HCT116 (cell line): ENCODE results near the gene BLNK. TPM values are rescaled to one million over a fixed set of nuclear protein-coding genes. Genes with fewer than 3 reads are reported as not detected.

Experiments
- ATAC-seq: fragments of 200-7000 bp; cut with Tn5 transposase; 2 replicates; pipeline ENCODE4 v1.9.1; 2020; ENCODE audit warnings: mild to moderate bottlenecking, moderate library complexity
- BruUV-seq: library from RNA; stranded (reverse); fragments of 400-500 nt; replicated peaks from 2 replicates; lab custom pipeline; 2021; lab: Mats Ljungman, UMichigan
- CTCF ChIA-PET: fragments of 300-600 bp; sonication (Branson Sonifier 250); formaldehyde crosslinking; loops from one replicate; lab custom pipeline; 2021; ENCODE audit warnings: antibody characterized with exemption; lab: Charles Lee
- POLR2A ChIA-PET: fragments of 300-600, 350-600 bp; sonication (Branson Sonifier 250); formaldehyde crosslinking; loops from one replicate; lab custom pipeline; 2021; ENCODE audit warnings: antibody characterized with exemption; lab: Charles Lee
- RAD21 ChIA-PET, 2 experiments: fragments of 300-600 bp; sonication (Branson Sonifier 250); formaldehyde crosslinking; loops; one replicate each; lab custom pipeline; 2023; ENCODE audit warnings: low total read pairs in 2 of 2; ENCODE audit not compliant: uncharacterized antibody in 2 of 2, unreplicated experiment in 2 of 2, low non-redundant PET in 1 of 2; lab: Charles Lee
- DNase-seq: peaks from one replicate; pipeline ENCODE4 v3.0.0-alpha.2; 2010; ENCODE audit warnings: low read depth, low spot score
- H2AFZ ChIP-seq: fragments of 200-600 bp; shearing (Covaris generic), sonication (generic); 2 replicates; pipeline ENCODE4 v1.6.1; 2017; ENCODE audit warnings: low read depth, mixed run types, mixed read lengths, antibody characterized with exemption, low read length; ENCODE audit not compliant: poor library complexity, severe bottlenecking
- H3K27ac ChIP-seq: 2 replicates; pipeline ENCODE4 v1.5.1; 2012; ENCODE audit warnings: low read depth, low read length
- H3K27me3 ChIP-seq: fragments of 200-600 bp; sonication (generic); 2 replicates; pipeline ENCODE4 v1.6.1; 2016; ENCODE audit warnings: mixed run types, low read length, mixed read lengths; ENCODE audit not compliant: insufficient read depth
- H3K36me3 ChIP-seq, 2 experiments: fragments of 200-500 bp in 1 of 2; fragments of 200-600 bp in 1 of 2; sonication (Bioruptor generic) in 1 of 2; sonication (generic) in 1 of 2; 2 replicates each; pipeline versions ENCODE4 v1.5.1 to v1.6.1; 2014 to 2016; ENCODE audit warnings: low read length in 2 of 2, inconsistent platforms in 1 of 2, mixed read lengths in 1 of 2, mixed run types in 1 of 2; ENCODE audit not compliant: insufficient read depth in 2 of 2, control insufficient read depth in 1 of 2
- H3K4me1 ChIP-seq, 2 experiments: fragments of 200-600 bp in 1 of 2; sonication (generic) in 1 of 2; 2 replicates each; pipeline versions ENCODE4 v1.5.1 to v1.6.1; 2012 to 2017; ENCODE audit warnings: low read length in 2 of 2, inconsistent platforms in 1 of 2, mild to moderate bottlenecking in 1 of 2, mixed read lengths in 1 of 2, mixed run types in 1 of 2, moderate library complexity in 1 of 2; ENCODE audit not compliant: insufficient read depth in 2 of 2, control insufficient read depth in 1 of 2
- H3K4me2 ChIP-seq: fragments of 200-600 bp; sonication (generic); 2 replicates; pipeline ENCODE4 v1.6.1; 2017; ENCODE audit warnings: mixed run types, low read length, mixed read lengths
- H3K4me3 ChIP-seq, 2 experiments: fragments of 200-600 bp in 1 of 2; sonication (generic) in 1 of 2; replicated peaks in 1 of 2; 2 replicates each; pipeline ENCODE4 v1.5.1; 2011 to 2016; ENCODE audit warnings: low read length in 2 of 2, control low read depth in 1 of 2, low read depth in 1 of 2, mild to moderate bottlenecking in 1 of 2, mixed read lengths in 1 of 2, mixed run types in 1 of 2
- H3K79me2 ChIP-seq: fragments of 200-600 bp; sonication (generic); 2 replicates; pipeline ENCODE4 v1.6.1; 2017; ENCODE audit warnings: mild to moderate bottlenecking, mixed run types, low read length, moderate library complexity, mixed read lengths; ENCODE audit not compliant: insufficient read depth
- H3K9ac ChIP-seq: fragments of 200-600 bp; sonication (generic); 2 replicates; pipeline ENCODE4 v1.6.1; 2016; ENCODE audit warnings: low read length, mixed read lengths
- H3K9me2 ChIP-seq: fragments of 200-600 bp; sonication (generic), shearing (Covaris generic); 2 replicates; pipeline ENCODE4 v1.6.1; 2017; ENCODE audit warnings: mixed run types, mild to moderate bottlenecking, moderate library complexity; ENCODE audit not compliant: insufficient read depth
- H3K9me3 ChIP-seq, 2 experiments: fragments of 200-500 bp in 1 of 2; fragments of 200-600 bp in 1 of 2; sonication (Bioruptor generic) in 1 of 2; sonication (generic) in 1 of 2; 2 replicates each; pipeline ENCODE4 v1.6.1; 2014 to 2017; ENCODE audit warnings: low read length in 2 of 2, mixed read lengths in 2 of 2, inconsistent platforms in 1 of 2, low read depth in 1 of 2, mild to moderate bottlenecking in 1 of 2, mixed run types in 1 of 2, moderate library complexity in 1 of 2; ENCODE audit not compliant: control insufficient read depth in 1 of 2, insufficient read depth in 1 of 2
- H4K20me1 ChIP-seq: fragments of 200-600 bp; sonication (generic), shearing (Covaris generic); 2 replicates; pipeline ENCODE4 v1.6.1; 2017; ENCODE audit warnings: mixed run types, mild to moderate bottlenecking, moderate library complexity; ENCODE audit not compliant: insufficient read depth
- ATF3 ChIP-seq: IDR thresholded peaks from 2 replicates; pipeline ENCODE4 v1.6.1; 2012
- CEBPB ChIP-seq: IDR thresholded peaks from 2 replicates; pipeline ENCODE4 v1.6.1; 2012; ENCODE audit warnings: low read depth
- CTCF ChIP-seq, 3 experiments: fragments of 200-600 bp in 1 of 3; sonication (generic) in 1 of 3; IDR thresholded peaks in 2 of 3; conservative IDR thresholded peaks in 1 of 3; 2 replicates each; pipeline ENCODE4 v1.5.1; 2012 to 2017; ENCODE audit warnings: low read depth in 2 of 3, low read length in 2 of 3, antibody characterized with exemption in 1 of 3, borderline replicate concordance in 1 of 3, control low read depth in 1 of 3, mild to moderate bottlenecking in 1 of 3, mixed read lengths in 1 of 3, mixed run types in 1 of 3, moderate library complexity in 1 of 3; ENCODE audit not compliant: insufficient read depth in 1 of 3
- ELF1 ChIP-seq: IDR thresholded peaks from 2 replicates; pipeline ENCODE4 v1.6.1; 2012; ENCODE audit warnings: low read depth, borderline replicate concordance
- EZH2phosphoT487 ChIP-seq: fragments of 200-600 bp; IDR thresholded peaks from 2 replicates; pipeline ENCODE4 v1.6.1; 2018; ENCODE audit warnings: antibody characterized with exemption, borderline replicate concordance
- JUND ChIP-seq: IDR thresholded peaks from 2 replicates; pipeline ENCODE4 v1.6.1; 2012
- RAD21 ChIP-seq: IDR thresholded peaks from 2 replicates; pipeline ENCODE4 v1.6.1; 2012; ENCODE audit warnings: low read depth, mild to moderate bottlenecking
- SP1 ChIP-seq: IDR thresholded peaks from 2 replicates; pipeline ENCODE4 v1.6.1; 2012; ENCODE audit warnings: low read depth
- TCF7L2 ChIP-seq: IDR thresholded peaks from 2 replicates; pipeline ENCODE4 v1.7.0; 2011; ENCODE audit warnings: borderline replicate concordance, inconsistent platforms; ENCODE audit not compliant: insufficient read depth, insufficient read length; ENCODE audit errors: extremely low read depth
- YY1 ChIP-seq: IDR thresholded peaks from 2 replicates; pipeline ENCODE4 v1.6.1; 2011; ENCODE audit warnings: low read length, low read depth, moderate library complexity, mild to moderate bottlenecking; ENCODE audit not compliant: insufficient replicate concordance; ENCODE audit errors: extremely low read depth
- ZBTB33 ChIP-seq: IDR thresholded peaks from 2 replicates; pipeline ENCODE4 v1.6.1; 2011; ENCODE audit warnings: mild to moderate bottlenecking, low read length, moderate library complexity; ENCODE audit not compliant: insufficient replicate concordance; ENCODE audit errors: extremely low read depth
- intact Hi-C: fragments of 100-400 bp; cut with micrococcal nuclease; formaldehyde crosslinking; loops from 2 replicates; pipeline ENCODE4 v1.10.0; 2022
- total RNA-seq: library from RNA; stranded (reverse); gene quantifications from one replicate; pipeline ENCODE4 v1.2.1, GENCODE V29; 2021; ENCODE audit not compliant: unreplicated experiment

BLNK gene
- total RNA-seq, 1 experiment from 2014 or later: 0.59 TPM

GRCh38 chr10:96289218-96289910 lies 18.0 kb upstream of the BLNK start:
- CTCF ChIA-PET: no interaction called here
- no peaks in the 10 kb centered on the region for H4K20me1 ChIP-seq
- intact Hi-C loops: no loop called here
- no peaks in the 10 kb centered on the region for H3K9me2 ChIP-seq
- BruUV-seq: no TSS peak
- no peaks in the 10 kb centered on the region for H3K36me3 ChIP-seq
- no peaks in the 10 kb centered on the region for H3K79me2 ChIP-seq
- no peak overlapping the region for H3K9ac ChIP-seq
- POLR2A ChIA-PET: no interaction called here
- RAD21 ChIA-PET: no interaction called here
- no peak for DNase-seq
- peaks cover under 1% of the 10 kb centered on the region; the same call in 1 of the 2 replicates for H3K27me3 ChIP-seq
- TF ChIP-seq SP1: no peak
- no peak for TF ChIP-seq JUND
- TF ChIP-seq ATF3: no peak
- TF ChIP-seq YY1: no peak
- no peak for TF ChIP-seq RAD21
- TF ChIP-seq TCF7L2: no peak
- no peak for TF ChIP-seq ELF1
- no peak for TF ChIP-seq EZH2phosphoT487
- no peak for TF ChIP-seq ZBTB33
- TF ChIP-seq CEBPB: no peak
- no peak for TF ChIP-seq CTCF (IDR thresholded peaks at IDR 0.05 in 2 of 3, conservative IDR thresholded peaks at IDR 0.05 in 1 of 3; ENCODE audit: borderline replicate concordance in 1 of 3, insufficient read depth in 1 of 3, low read depth in 2 of 3, low read length in 2 of 3)
- H3K27ac ChIP-seq: no peak overlapping the region
- no peak overlapping the region for H2AFZ ChIP-seq
- no peak overlapping the region for H3K4me2 ChIP-seq
- no peaks in the 10 kb centered on the region for H3K9me3 ChIP-seq
- H3K4me1 ChIP-seq: peaks cover 4 to 9% of the 10 kb centered on the region in 2 experiments; a peak in 3 of 4 replicates
- no peak overlapping the region for H3K4me3 ChIP-seq
- no peak for ATAC-seq
